ENCODE data around the gene PDE2A. TPM values are rescaled to one million over a fixed set of nuclear protein-coding genes. Genes with fewer than 3 reads are reported as not detected.

PDE2A gene
- total RNA-seq, 6 donors from 2014 or later: 4.7 to 46.1 (median 16.7) TPM

GRCh38 chr11:72609045-72609444 lies 65.2 kb downstream of the PDE2A start:
- no peak for TF ChIP-seq POLR2A (IDR thresholded peaks at IDR 0.05)
- no peak for TF ChIP-seq EP300 (IDR thresholded peaks at IDR 0.05)
- peak in 4 of 6 experiments; percentile 13 to 24 (median 20) for TF ChIP-seq CTCF (IDR thresholded peaks at IDR 0.05)
- ATAC-seq (ENCODE audit: low FRiP score in 2 of 2) (no peak), DNase-seq (no peak)
- Histone ChIP-seq H3K4me1 (peaks cover 5 to 13% (median 6%) of the 10 kb centered on the region in 4 donors), H3K4me3 (no peak overlapping the region), H3K27ac (no peak overlapping the region), H3K36me3 (no peaks in the 10 kb centered on the region), H3K27me3 (no peaks in the 10 kb centered on the region), H3K9me3 (no peaks in the 10 kb centered on the region)
- 71 to 81% methylated on average over 4 of the region's 4 CpGs for whole genome bisulfite sequencing, 2 donors

- no peak for TF ChIP-seq POLR2A (IDR thresholded peaks at IDR 0.05)
- no peak for TF ChIP-seq POLR2AphosphoS5 (IDR thresholded peaks at IDR 0.05)
- TF ChIP-seq CTCF (IDR thresholded peaks at IDR 0.05): no peak
- H3K4me1 ChIP-seq: peaks cover 0 to 7% (median 6%) of the 10 kb centered on the region in 4 donors
- 66 to 87% methylated on average over 2 of the region's 2 CpGs for WGBS, 2 donors
- H3K9me3 ChIP-seq: no peaks in the 10 kb centered on the region
- no peaks in the 10 kb centered on the region for H3K36me3 ChIP-seq
- H3K4me3 ChIP-seq: no peak overlapping the region
- no peak for ATAC-seq (ENCODE audit: low FRiP score in 2 of 2)
- peak overlapping the region in 2 of 4 donors; percentile 36 to 57 for H3K27ac ChIP-seq
- DNase-seq: no peak
- no peaks in the 10 kb centered on the region for H3K27me3 ChIP-seq
Observed at GRCh38 chr11:72607496-72607895, 66.7 kb downstream of the PDE2A start.

- TF ChIP-seq POLR2AphosphoS5 (IDR thresholded peaks at IDR 0.05) (no peak), CTCF (IDR thresholded peaks at IDR 0.05) (no peak), EP300 (IDR thresholded peaks at IDR 0.05) (no peak), POLR2A (IDR thresholded peaks at IDR 0.05) (no peak)
- H3K27me3 ChIP-seq: no peaks in the 10 kb centered on the region
- 55 to 65% methylated on average over 11 to 13 of the region's 13 CpGs for WGBS, 2 donors
- ATAC-seq (ENCODE audit: low FRiP score in 2 of 2) (no peak), DNase-seq (no peak)
- H3K9me3 ChIP-seq: no peaks in the 10 kb centered on the region
- no peaks in the 10 kb centered on the region for H3K36me3 ChIP-seq
- peaks cover 0 to 7% (median 5%) of the 10 kb centered on the region in 4 donors for H3K4me1 ChIP-seq
- H3K4me3 ChIP-seq: no peak overlapping the region
- H3K27ac ChIP-seq: peak overlapping the region in 3 of 4 donors; percentile 36 to 57 (median 54)
Observed at GRCh38 chr11:72606748-72607468, 67.3 kb downstream of the PDE2A start.

- Histone ChIP-seq H3K27me3 (no peaks in the 10 kb centered on the region), H3K36me3 (no peaks in the 10 kb centered on the region), H3K27ac (peak overlapping the region in 3 of 4 donors; percentile 36 to 57 (median 54)), H3K4me1 (peaks cover 0 to 7% (median 5%) of the 10 kb centered on the region in 4 donors), H3K4me3 (no peak overlapping the region), H3K9me3 (no peaks in the 10 kb centered on the region)
- ATAC-seq (ENCODE audit: low FRiP score in 2 of 2): peak in 1 of 2 donors; percentile 25
- TF ChIP-seq CTCF (IDR thresholded peaks at IDR 0.05): no peak
- TF ChIP-seq POLR2A (IDR thresholded peaks at IDR 0.05): no peak
- no peak for TF ChIP-seq POLR2AphosphoS5 (IDR thresholded peaks at IDR 0.05)
- no peak for TF ChIP-seq EP300 (IDR thresholded peaks at IDR 0.05)
- 67 to 71% methylated on average over 9 to 13 of the region's 13 CpGs for WGBS, 2 donors
- DNase-seq: no peak
Observed at GRCh38 chr11:72605973-72606747, 68.1 kb downstream of the PDE2A start.

Data from upper lobe of left lung (tissue), 6 donors.